ENCODE measurements around the gene JAK1. TPM values are rescaled to one million over a fixed set of nuclear protein-coding genes. Genes with fewer than 3 reads are reported as not detected.

JAK1 gene
- total RNA-seq, 1 experiment from 2014 or later: 44.1 TPM

- Histone ChIP-seq H3K9ac (ENCODE audit: low read length) (no peak overlapping the region), H3K27me3 (ENCODE audit: low read length) (no peaks in the 10 kb centered on the region), H2AFZ (ENCODE audit: low read length) (no peak overlapping the region), H3K79me2 (ENCODE audit: low read length) (no peaks in the 10 kb centered on the region), H3K4me3 (ENCODE audit: low read length) (no peak overlapping the region), H4K20me1 (ENCODE audit: low read length) (no peaks in the 10 kb centered on the region), H3K36me3 (ENCODE audit: low read depth, low read length) (peaks cover 9% of the 10 kb centered on the region), H3K4me1 (ENCODE audit: insufficient read depth, low read length) (no peaks in the 10 kb centered on the region), H3K27ac (ENCODE audit: low read length) (no peak overlapping the region), H3K9me2 (replicated peaks; ENCODE audit: low read length) (no peaks in the 10 kb centered on the region), H3K9me3 (ENCODE audit: low read length) (no peaks in the 10 kb centered on the region), H3K4me2 (ENCODE audit: low read length) (no peak overlapping the region), H3F3A (ENCODE audit: low read length, unreplicated experiment) (no peaks in the 10 kb centered on the region)
- no TSS peak for BruUV-seq (replicated peaks)
- ChIA-PET POLR2A (ENCODE audit: unreplicated experiment) (no interaction called here), CTCF (no interaction called here)
- DNase-seq (no peak), ATAC-seq (no peak)
- intact Hi-C loops (cut with micrococcal nuclease): no loop called here
- TF ChIP-seq EZH2phosphoT487 (IDR thresholded peaks at IDR 0.05; ENCODE audit: borderline replicate concordance, low read length) (no peak), EZH2 (IDR thresholded peaks at IDR 0.05; ENCODE audit: low read length, unreplicated experiment) (no peak), CTCF (conservative IDR thresholded peaks at IDR 0.05; ENCODE audit: low read depth, low read length) (no peak)
Observed at GRCh38 chr1:64850846-64851245, 115.5 kb downstream of the JAK1 start.

- Histone ChIP-seq H3K9me2 (replicated peaks; ENCODE audit: low read length) (no peaks in the 10 kb centered on the region), H3K79me2 (ENCODE audit: low read length) (no peaks in the 10 kb centered on the region), H3K36me3 (ENCODE audit: low read depth, low read length) (peaks cover 5% of the 10 kb centered on the region), H3F3A (ENCODE audit: low read length, unreplicated experiment) (no peaks in the 10 kb centered on the region), H3K9ac (ENCODE audit: low read length) (no peak overlapping the region), H3K4me1 (ENCODE audit: insufficient read depth, low read length) (no peaks in the 10 kb centered on the region), H3K9me3 (ENCODE audit: low read length) (no peaks in the 10 kb centered on the region), H3K4me3 (ENCODE audit: low read length) (no peak overlapping the region), H3K4me2 (ENCODE audit: low read length) (no peak overlapping the region), H4K20me1 (ENCODE audit: low read length) (no peaks in the 10 kb centered on the region), H2AFZ (ENCODE audit: low read length) (no peak overlapping the region), H3K27ac (ENCODE audit: low read length) (no peak overlapping the region), H3K27me3 (ENCODE audit: low read length) (no peaks in the 10 kb centered on the region)
- TF ChIP-seq CTCF (conservative IDR thresholded peaks at IDR 0.05; ENCODE audit: low read depth, low read length) (no peak), EZH2 (IDR thresholded peaks at IDR 0.05; ENCODE audit: low read length, unreplicated experiment) (no peak), EZH2phosphoT487 (IDR thresholded peaks at IDR 0.05; ENCODE audit: borderline replicate concordance, low read length) (no peak)
- no TSS peak for BruUV-seq (replicated peaks)
- no peak for ATAC-seq
- ChIA-PET CTCF (no interaction called here), POLR2A (ENCODE audit: unreplicated experiment) (no interaction called here)
- intact Hi-C loops (cut with micrococcal nuclease): no loop called here
- no peak for DNase-seq
Observed at GRCh38 chr1:64849942-64850341, 116.4 kb downstream of the JAK1 start.

GRCh38 chr1:64848803-64849202, 117.5 kb downstream of the JAK1 start:
- Histone ChIP-seq H3K27ac (ENCODE audit: low read length) (no peak overlapping the region), H3K27me3 (ENCODE audit: low read length) (no peaks in the 10 kb centered on the region), H3K9me2 (replicated peaks; ENCODE audit: low read length) (no peaks in the 10 kb centered on the region), H3K4me3 (ENCODE audit: low read length) (no peak overlapping the region), H4K20me1 (ENCODE audit: low read length) (no peaks in the 10 kb centered on the region), H3K9me3 (ENCODE audit: low read length) (no peaks in the 10 kb centered on the region), H3K4me2 (ENCODE audit: low read length) (no peak overlapping the region), H2AFZ (ENCODE audit: low read length) (no peak overlapping the region), H3F3A (ENCODE audit: low read length, unreplicated experiment) (no peaks in the 10 kb centered on the region), H3K36me3 (ENCODE audit: low read depth, low read length) (peaks cover 5% of the 10 kb centered on the region; the same call in 1 of the 2 replicates), H3K4me1 (ENCODE audit: insufficient read depth, low read length) (no peaks in the 10 kb centered on the region), H3K79me2 (ENCODE audit: low read length) (no peaks in the 10 kb centered on the region), H3K9ac (ENCODE audit: low read length) (no peak overlapping the region)
- no peak for DNase-seq
- ATAC-seq: no peak
- no TSS peak for BruUV-seq (replicated peaks)
- POLR2A ChIA-PET (ENCODE audit: unreplicated experiment): no interaction called here
- CTCF ChIA-PET: interaction anchor here (0.6 kb wide), 1 partner anchor 11 kb away, joined by 3 read pairs; no protein-coding TSS in a partner anchor
- TF ChIP-seq EZH2 (IDR thresholded peaks at IDR 0.05; ENCODE audit: low read length, unreplicated experiment) (no peak), EZH2phosphoT487 (IDR thresholded peaks at IDR 0.05; ENCODE audit: borderline replicate concordance, low read length) (no peak), CTCF (conservative IDR thresholded peaks at IDR 0.05; ENCODE audit: low read depth, low read length) (no peak)
- intact Hi-C loops (cut with micrococcal nuclease): no loop called here

Measured in PC-3 (cell line).